ENCODE results near the gene PCIF1.

- no peak for TF ChIP-seq CTCF (IDR thresholded peaks at IDR 0.05 in 8 of 11, conservative IDR thresholded peaks at IDR 0.05 in 3 of 11)
- TF ChIP-seq POLR2A (IDR thresholded peaks at IDR 0.05) = no peak
These were observed 17.7 kb downstream of the PCIF1 start for GRCh38 chr20:45951925-45952834.

Measured in spleen (tissue), 7 donors.